K562 (cell line): Measurements from ENCODE around the gene BARD1. TPM values are rescaled to one million over a fixed set of nuclear protein-coding genes. Genes with fewer than 3 reads are reported as not detected.

Experiments used
- E2F1 ChIP-seq: sonication (generic); formaldehyde crosslinking; IDR thresholded peaks from 2 replicates; pipeline ENCODE4 v1.8.1; 2023; ENCODE audit warnings: mild to moderate bottlenecking, missing genetic modification reagents, moderate library complexity
- E2F3 ChIP-seq: fragments of 250-450 bp; sonication (Bioruptor Pico); IDR thresholded peaks from 2 replicates; pipeline ENCODE4 v1.4.0; 2020; ENCODE audit warnings: mild to moderate bottlenecking
- ESRRA ChIP-seq: fragments of 450-650 bp; IDR thresholded peaks from 2 replicates; pipeline ENCODE4 v1.6.1; 2014; ENCODE audit warnings: low read depth, mild to moderate bottlenecking, moderate library complexity, borderline replicate concordance
- FUS ChIP-seq: fragments of 200-400 bp; formaldehyde crosslinking; optimal IDR thresholded peaks from 2 replicates; pipeline ENCODE3; 2017; ENCODE audit warnings: low read depth, low read length
- LEF1 ChIP-seq: fragments of 450-650 bp; IDR thresholded peaks from 2 replicates; pipeline ENCODE4 v1.6.1; 2016; ENCODE audit warnings: mild to moderate bottlenecking
- MAFF ChIP-seq: IDR thresholded peaks from 2 replicates; pipeline ENCODE4 v1.6.1; 2012; ENCODE audit warnings: low read length, improper control_type of control experiment
- RBM34 ChIP-seq: fragments of 200-400 bp; formaldehyde crosslinking; IDR thresholded peaks from 2 replicates; pipeline ENCODE4 v1.6.1; 2018; ENCODE audit warnings: low read length, borderline replicate concordance; ENCODE audit not compliant: insufficient read depth
- SMAD3 ChIP-seq: fragments of 450-650 bp; formaldehyde crosslinking; conservative IDR thresholded peaks from 2 replicates; pipeline ENCODE4 v1.4.0; 2020; ENCODE audit warnings: mild to moderate bottlenecking
- SRF ChIP-seq, 2 experiments: fragments of 250-450, 450-650 bp in 1 of 2; sonication (Bioruptor Pico) in 1 of 2; sonication (generic) in 1 of 2; formaldehyde crosslinking; IDR thresholded peaks; 2 replicates each; pipeline versions ENCODE4 v1.5.0 to v1.5.1; 2020 to 2022; ENCODE audit warnings: mild to moderate bottlenecking in 1 of 2, missing genetic modification reagents in 1 of 2
- ZBTB33 ChIP-seq: sonication (generic); formaldehyde crosslinking; IDR thresholded peaks from 2 replicates; pipeline ENCODE4 v1.8.1; 2023; ENCODE audit warnings: mild to moderate bottlenecking, missing genetic modification reagents
- ZNF175 ChIP-seq: fragments of 200-800 bp; sonication (Bioruptor generic); IDR thresholded peaks from 2 replicates; pipeline ENCODE4 v1.6.1; 2016; ENCODE audit warnings: low read depth, mild to moderate bottlenecking, missing genetic modification characterization, missing compliant biosample characterization
- ZNF324 ChIP-seq: fragments of 250-450 bp; sonication (Bioruptor Pico); IDR thresholded peaks from 2 replicates; pipeline ENCODE4 v1.4.0; 2020; ENCODE audit warnings: mild to moderate bottlenecking
- ZNF407 ChIP-seq: fragments of 450-650 bp; IDR thresholded peaks from 2 replicates; pipeline ENCODE4 v1.6.1; 2016; ENCODE audit warnings: low read depth
- polyA plus RNA-seq, 8 experiments: library from polyadenylated mRNA; depleted of rRNA in 4 of 8; stranded (reverse) in 5 of 8; unstranded in 3 of 8; fragments of >200 nt; fragmentation: Nextera tagmentation in 2 of 8; fragmentation: Illumina TruSeq in 1 of 8; extraction: Ambion mirVana in 2 of 8; extraction: Trizol in 1 of 8; gene quantifications; 2 replicates each; pipeline versions ENCODE4 v1.2.1 to v1.2.3, GENCODE V29; 2011 to 2014; ENCODE audit warnings: inconsistent platforms in 1 of 8, missing spikeins in 1 of 8
- total RNA-seq, 7 experiments: library from RNA; depleted of rRNA in 6 of 7; stranded (reverse); fragments of >200 nt in 6 of 7; fragmentation: Illumina TruSeq in 2 of 7; extraction: Trizol in 2 of 7; gene quantifications; 2 replicates each; pipeline versions ENCODE4 v1.2.1 to v1.2.3, GENCODE V29; 2011 to 2021; ENCODE audit warnings: low replicate concordance in 1 of 7
- TF ChIP-seq, protein P1 (sequence below): IDR thresholded peaks from 2 replicates; pipeline ENCODE4 v1.6.1; 2014; ENCODE audit warnings: antibody characterized with exemption

The BARD1 gene
- total and polyA plus RNA-seq, 9 of the 15 experiments (the other 6 are each of a cell fraction or from before 2014, with no cell fraction given), result 6.3 to 18.9 (median 11.3) TPM

GRCh38 chr2:214808981-214809750, at the start of gene BARD1 (continued):
- TF ChIP-seq ZNF407 (peak; percentile 61), ZNF324 (CRISPR knock-in tag) (no peak), RBM34 (no peak), ESRRA (no peak), FUS (no peak), MAFF (no peak), ZNF175 (CRISPR knock-in tag) (no peak), E2F1 (no peak), E2F3 (CRISPR knock-in tag) (no peak; the same call in none of the 2 replicates), ZBTB33 (CRISPR knock-in tag) (no peak), LEF1 (no peak), SRF (CRISPR knock-in tag; IDR thresholded peaks at IDR 0.05) (no peak), SMAD3 (CRISPR knock-in tag) (no peak)
- TF ChIP-seq, protein P1, sequence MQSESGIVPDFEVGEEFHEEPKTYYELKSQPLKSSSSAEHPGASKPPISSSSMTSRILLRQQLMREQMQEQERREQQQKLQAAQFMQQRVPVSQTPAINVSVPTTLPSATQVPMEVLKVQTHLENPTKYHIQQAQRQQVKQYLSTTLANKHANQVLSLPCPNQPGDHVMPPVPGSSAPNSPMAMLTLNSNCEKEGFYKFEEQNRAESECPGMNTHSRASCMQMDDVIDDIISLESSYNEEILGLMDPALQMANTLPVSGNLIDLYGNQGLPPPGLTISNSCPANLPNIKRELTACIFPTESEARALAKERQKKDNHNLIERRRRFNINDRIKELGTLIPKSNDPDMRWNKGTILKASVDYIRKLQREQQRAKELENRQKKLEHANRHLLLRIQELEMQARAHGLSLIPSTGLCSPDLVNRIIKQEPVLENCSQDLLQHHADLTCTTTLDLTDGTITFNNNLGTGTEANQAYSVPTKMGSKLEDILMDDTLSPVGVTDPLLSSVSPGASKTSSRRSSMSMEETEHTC, result no peak
